Skeletal muscle tissue (tissue), 4 donors: ENCODE data around the gene TMIE. TPM values are rescaled to one million over a fixed set of nuclear protein-coding genes. Genes with fewer than 3 reads are reported as not detected.

Source experiments
- H3K27ac ChIP-seq: one replicate; pipeline ENCODE4 v1.7.0; 2013; ENCODE audit warnings: mild to moderate bottlenecking, low read depth, low read length, inconsistent platforms
- H3K27me3 ChIP-seq, 3 donors: one replicate each; pipeline ENCODE4 v1.7.0; 2013; ENCODE audit warnings: low read length in 3 of 3; ENCODE audit not compliant: control insufficient read depth in 3 of 3, insufficient read depth in 3 of 3
- H3K36me3 ChIP-seq, 3 donors: one replicate each; pipeline ENCODE4 v1.7.0; 2013; ENCODE audit warnings: low read length in 3 of 3; ENCODE audit not compliant: control insufficient read depth in 3 of 3, insufficient read depth in 3 of 3
- H3K4me1 ChIP-seq, 3 donors: one replicate each; pipeline ENCODE4 v1.7.0; 2013; ENCODE audit warnings: low read length in 3 of 3, mild to moderate bottlenecking in 3 of 3; ENCODE audit not compliant: control insufficient read depth in 3 of 3, insufficient read depth in 3 of 3
- H3K4me3 ChIP-seq, 3 donors: one replicate each; pipeline ENCODE4 v1.7.0; 2013; ENCODE audit warnings: low read length in 3 of 3
- H3K9ac ChIP-seq, 3 donors: one replicate each; pipeline ENCODE4 v1.7.0; 2013; ENCODE audit warnings: low read length in 3 of 3, mild to moderate bottlenecking in 3 of 3, moderate library complexity in 2 of 3, low read depth in 1 of 3
- H3K9me3 ChIP-seq, 3 donors: one replicate each; pipeline ENCODE4 v1.7.0; 2013; ENCODE audit warnings: low read length in 3 of 3; ENCODE audit not compliant: control insufficient read depth in 3 of 3
- total RNA-seq: library from RNA; depleted of rRNA; stranded (reverse); fragments of >200 nt; gene quantifications from one replicate; pipeline ENCODE4 v1.2.3, GENCODE V29; 2014
- donor health status: Osteomylitis.

Gene TMIE, protein sequence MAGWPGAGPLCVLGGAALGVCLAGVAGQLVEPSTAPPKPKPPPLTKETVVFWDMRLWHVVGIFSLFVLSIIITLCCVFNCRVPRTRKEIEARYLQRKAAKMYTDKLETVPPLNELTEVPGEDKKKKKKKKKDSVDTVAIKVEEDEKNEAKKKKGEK
- 1.0 TPM for total RNA-seq

DNA sequence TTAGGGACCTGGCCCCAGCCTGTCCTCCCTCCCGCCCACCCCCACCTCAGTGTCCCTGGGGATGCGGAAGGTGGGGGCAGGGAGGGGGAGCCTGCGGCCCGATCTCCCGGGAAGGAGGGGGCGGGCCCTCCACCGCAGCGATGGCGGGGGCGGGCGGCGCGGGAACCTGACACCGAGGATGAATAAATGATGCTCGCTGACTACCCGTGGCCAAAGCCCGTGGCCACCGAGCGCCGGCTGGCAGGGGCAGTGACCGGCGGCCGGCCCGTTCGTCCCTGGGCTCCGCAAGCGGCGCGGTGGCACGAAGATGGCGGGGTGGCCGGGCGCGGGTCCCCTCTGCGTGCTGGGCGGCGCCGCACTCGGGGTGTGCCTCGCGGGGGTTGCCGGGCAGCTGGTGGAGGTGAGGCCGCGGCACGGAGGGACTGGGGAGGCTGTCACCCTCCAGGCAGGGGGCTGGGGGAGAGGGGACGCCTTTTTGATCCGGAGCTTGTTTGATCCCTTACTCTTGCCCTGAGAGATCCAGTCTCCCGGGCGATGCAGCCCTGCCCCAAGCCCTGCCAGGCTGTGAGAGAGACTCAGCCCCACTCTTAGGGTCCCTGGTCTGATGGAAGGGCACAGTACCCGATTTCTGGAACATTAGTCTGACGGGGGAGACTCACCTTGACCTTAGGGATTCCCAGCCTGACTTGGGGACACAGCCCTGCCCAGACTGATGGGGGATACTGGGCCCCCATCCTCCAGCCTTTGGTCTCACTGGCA is at the start of gene TMIE:
TSS of gene TMIE (plus strand) at position 212 of the 759 bp plus-strand sequence. CDS start at position 308, 96 bp downstream.
- no peaks in the 10 kb centered on the region for H3K9me3 ChIP-seq
- no peak within 1 kb of the TSS for H3K27ac ChIP-seq
- H3K27me3 ChIP-seq: peaks cover 0 to 2% (median 0%) of the 10 kb centered on the region in 3 donors
- H3K4me3 ChIP-seq: peak within 1 kb of the TSS in 1 of 3 donors; percentile 49
- H3K9ac ChIP-seq: peak within 1 kb of the TSS in 2 of 3 donors; percentile 47 to 60
- H3K36me3 ChIP-seq: no peaks in the 10 kb centered on the region
- peaks cover 53 to 63% (median 53%) of the 10 kb centered on the region in 3 donors for H3K4me1 ChIP-seq

DNA sequence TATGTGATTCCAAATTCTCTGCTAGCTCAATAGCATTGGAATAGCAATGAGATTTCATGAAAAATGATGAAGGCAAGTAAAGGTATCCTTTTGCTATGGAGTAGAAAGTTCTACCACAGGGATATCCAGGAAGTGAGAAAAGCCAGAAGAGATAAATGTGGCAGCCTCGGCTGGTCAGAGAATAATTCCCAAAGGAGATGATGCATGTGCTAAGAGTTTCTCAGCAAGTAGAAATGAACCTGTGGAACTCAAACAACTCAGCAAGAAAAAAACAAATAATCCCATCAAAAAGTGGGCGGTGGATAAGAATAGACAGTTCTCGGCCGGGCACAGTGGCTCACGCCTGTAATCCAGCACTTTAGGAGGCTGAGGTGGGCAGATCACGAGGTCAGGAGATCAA is 45.9 kb upstream of the TMIE start:
- no peaks in the 10 kb centered on the region for H3K27me3 ChIP-seq
- H3K9me3 ChIP-seq: peaks cover 0 to 5% (median 2%) of the 10 kb centered on the region in 3 donors
- H3K4me1 ChIP-seq: peaks cover 0 to 4% (median 3%) of the 10 kb centered on the region in 3 donors
- no peak overlapping the region for H3K4me3 ChIP-seq
- H3K36me3 ChIP-seq: no peaks in the 10 kb centered on the region
- H3K27ac ChIP-seq: no peak overlapping the region
- H3K9ac ChIP-seq: no peak overlapping the region

DNA sequence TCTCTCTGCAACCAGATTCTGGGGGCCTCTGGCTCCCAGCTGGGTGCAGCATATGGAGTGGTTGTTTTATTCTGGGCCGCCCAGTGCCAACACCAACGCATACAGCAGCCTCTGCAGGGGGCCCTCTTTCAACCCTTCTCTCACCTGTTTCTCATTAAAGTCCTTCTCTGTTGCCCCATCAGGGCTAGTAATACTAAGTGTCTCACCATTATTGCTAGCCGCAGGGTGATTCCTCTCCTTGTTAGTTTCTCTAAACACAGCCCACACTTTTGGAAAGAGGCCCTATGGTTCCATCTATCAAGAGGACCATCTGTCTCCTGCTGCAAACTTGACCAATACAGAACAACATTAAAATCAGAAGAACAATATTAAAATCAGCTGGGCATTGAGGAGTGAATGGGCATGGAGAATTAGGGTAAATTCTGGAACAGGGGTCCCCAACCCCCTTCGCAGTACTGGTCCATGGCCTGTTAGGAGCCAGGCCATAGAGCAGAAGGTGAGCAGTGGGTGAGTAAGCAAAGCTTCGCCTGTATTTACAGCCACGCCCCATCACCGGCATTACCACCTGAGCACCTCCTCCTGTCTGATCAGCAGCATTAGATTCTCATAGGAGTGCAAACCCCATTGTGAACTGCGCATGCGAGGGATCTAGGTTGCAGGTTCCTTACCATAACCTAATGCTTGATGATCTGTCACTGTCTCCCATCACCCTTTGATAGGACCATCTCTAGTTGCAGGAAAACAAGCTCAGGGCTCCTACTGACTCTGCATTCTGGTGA is 44.2 kb upstream of the TMIE start:
- H3K27me3 ChIP-seq: no peaks in the 10 kb centered on the region
- H3K4me1 ChIP-seq: peaks cover 5 to 19% (median 15%) of the 10 kb centered on the region in 3 donors
- H3K9ac ChIP-seq: no peak overlapping the region
- no peak overlapping the region for H3K4me3 ChIP-seq
- H3K27ac ChIP-seq: no peak overlapping the region
- peaks cover 0 to 3% (median 2%) of the 10 kb centered on the region in 3 donors for H3K9me3 ChIP-seq
- H3K36me3 ChIP-seq: no peaks in the 10 kb centered on the region

DNA sequence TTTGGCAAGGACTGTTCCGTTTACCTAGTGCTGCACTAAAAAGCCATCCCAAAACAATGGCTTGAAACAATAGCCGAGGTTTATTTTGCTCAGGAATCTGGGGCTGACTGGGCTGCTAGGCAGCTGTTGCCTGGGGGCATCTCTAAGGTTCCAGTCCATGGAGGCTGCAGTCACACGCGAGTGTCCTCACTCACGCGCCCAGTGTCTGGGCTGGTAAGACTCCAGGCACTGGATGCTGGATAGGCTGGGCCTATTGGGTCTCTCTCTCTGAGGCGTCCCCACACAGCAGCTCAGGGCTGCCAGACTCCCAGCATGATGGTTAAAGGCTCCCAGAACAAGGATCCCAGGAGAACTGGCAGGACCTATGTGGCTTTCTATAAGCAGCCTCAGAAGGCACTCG is 41.9 kb upstream of the TMIE start:
- Histone ChIP-seq H3K4me3 (no peak overlapping the region), H3K27ac (no peak overlapping the region), H3K36me3 (no peaks in the 10 kb centered on the region), H3K4me1 (peaks cover 27 to 42% (median 39%) of the 10 kb centered on the region in 3 donors), H3K27me3 (no peaks in the 10 kb centered on the region), H3K9ac (no peak overlapping the region), H3K9me3 (no peaks in the 10 kb centered on the region)

DNA sequence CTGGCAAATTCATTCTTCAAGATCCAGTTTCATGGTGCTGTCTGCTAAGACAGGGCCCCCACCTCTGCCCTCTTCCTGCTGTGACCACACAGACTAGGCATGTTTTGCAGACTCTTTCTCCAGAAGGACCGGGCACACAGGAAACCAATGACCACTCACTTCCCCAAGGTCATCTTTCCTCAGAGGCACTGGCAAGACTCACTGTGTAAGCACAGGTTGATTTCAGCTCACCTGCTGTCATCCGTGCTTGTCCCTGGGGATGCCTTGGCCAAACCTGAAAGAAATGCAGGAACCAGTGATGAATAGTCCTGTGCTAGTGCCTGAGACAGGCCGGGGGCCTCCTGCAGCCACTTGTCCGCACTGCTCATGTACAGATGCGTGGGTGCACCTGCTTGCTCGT is 41.2 kb upstream of the TMIE start:
- H3K27ac ChIP-seq: no peak overlapping the region
- H3K27me3 ChIP-seq: no peaks in the 10 kb centered on the region
- peaks cover 32 to 49% (median 45%) of the 10 kb centered on the region in 3 donors for H3K4me1 ChIP-seq
- no peaks in the 10 kb centered on the region for H3K36me3 ChIP-seq
- H3K4me3 ChIP-seq: no peak overlapping the region
- no peak overlapping the region for H3K9ac ChIP-seq
- H3K9me3 ChIP-seq: no peaks in the 10 kb centered on the region

DNA sequence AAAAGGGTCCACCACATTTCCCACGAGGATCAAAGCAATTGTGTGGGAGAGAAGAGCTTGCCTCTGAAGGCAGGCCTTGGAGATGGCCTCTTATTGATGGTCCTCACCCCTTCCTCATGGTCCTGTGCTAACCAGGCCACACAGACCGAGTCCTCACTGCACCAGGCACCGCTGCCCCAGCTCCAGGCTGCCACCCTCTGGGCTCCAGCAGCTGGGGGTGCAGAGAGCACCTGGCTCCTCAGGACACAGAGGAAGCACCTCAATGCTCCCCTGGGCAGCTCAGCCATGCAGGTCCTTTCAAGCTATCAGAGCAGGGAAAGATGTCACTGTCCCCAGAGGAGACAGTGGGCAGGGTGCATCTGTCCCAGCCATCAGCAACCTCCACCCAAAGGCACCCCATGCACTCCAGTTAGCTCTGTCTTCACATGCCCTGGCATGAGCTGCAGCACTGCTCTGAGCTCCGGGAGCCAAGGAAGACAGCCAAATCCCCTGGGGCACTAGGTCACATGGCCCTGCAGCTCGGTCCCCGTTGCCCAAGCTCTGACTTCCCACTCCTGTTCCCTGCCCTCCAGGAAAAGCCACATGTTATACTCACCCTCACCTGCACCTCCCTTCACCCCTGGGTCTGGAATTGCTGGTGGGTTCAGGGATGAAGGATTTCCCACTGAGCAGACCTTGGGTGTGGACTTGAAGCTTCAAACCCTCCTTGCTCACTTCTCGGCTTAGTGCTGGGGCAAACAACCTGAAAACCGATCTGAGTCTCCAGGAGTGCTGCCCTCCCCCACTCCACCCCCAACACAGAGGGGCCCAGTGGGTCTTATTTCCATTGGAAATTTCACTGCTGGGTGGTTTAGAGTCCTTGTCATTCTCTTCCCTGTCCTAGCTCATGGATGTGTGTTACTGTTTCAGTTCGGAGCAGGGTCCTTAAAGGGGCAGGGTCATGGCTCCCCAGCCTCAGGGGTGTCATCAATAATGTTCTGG is 40.4 kb upstream of the TMIE start:
- Histone ChIP-seq H3K9ac (peak overlapping the region in 2 of 3 donors; percentile 30 to 45), H3K9me3 (no peaks in the 10 kb centered on the region), H3K36me3 (no peaks in the 10 kb centered on the region), H3K27ac (no peak overlapping the region), H3K27me3 (no peaks in the 10 kb centered on the region), H3K4me1 (peaks cover 32 to 49% (median 45%) of the 10 kb centered on the region in 3 donors), H3K4me3 (no peak overlapping the region)

DNA sequence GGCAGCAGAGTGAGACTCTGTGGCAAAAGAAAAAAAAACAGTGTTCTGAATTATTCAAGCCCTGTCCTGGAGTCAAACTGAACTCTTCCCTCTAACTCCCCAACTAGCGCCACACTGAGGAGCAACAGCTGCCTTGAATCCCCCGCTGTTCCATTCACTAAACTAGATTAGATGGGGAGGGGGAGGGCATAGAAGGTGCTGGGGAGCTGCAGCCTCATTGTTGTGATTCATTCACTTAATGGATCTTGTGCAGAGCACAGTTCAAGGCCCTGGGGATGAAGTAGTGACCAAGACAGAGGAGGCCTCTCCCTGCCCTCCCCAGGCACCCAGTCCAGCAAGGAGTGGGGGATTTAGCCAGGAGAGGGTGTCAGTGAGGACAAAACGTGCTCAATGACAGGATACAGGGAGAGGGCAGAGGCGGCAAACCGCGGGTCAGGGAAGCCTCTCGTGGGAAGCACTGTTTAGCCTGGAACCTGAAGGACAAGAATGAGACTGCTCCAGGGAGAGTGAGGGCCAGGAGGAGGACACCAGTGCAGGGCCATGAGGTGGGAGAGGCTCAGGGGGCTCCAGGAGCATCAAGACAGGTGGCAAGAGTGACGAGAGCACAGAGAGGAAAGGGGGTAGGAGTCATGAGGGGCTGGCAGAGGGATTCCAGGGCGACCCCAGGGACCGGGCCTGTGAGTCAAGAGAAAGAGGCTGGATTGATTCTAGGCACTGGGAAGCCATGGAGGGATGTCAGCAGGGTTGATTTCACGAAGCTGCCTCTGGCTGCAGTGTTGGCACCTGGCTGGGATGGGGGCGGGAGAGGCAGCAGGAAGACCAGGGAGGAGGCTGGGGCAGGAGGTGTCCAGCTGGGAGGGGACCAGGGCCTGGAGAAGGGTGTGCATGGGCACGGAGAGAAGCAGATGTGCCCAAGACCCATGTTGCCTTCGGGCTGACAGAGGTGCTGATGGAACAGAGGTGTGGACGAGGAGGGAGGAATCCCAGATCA is 39.1 kb upstream of the TMIE start:
- H3K27ac ChIP-seq: no peak overlapping the region

DNA sequence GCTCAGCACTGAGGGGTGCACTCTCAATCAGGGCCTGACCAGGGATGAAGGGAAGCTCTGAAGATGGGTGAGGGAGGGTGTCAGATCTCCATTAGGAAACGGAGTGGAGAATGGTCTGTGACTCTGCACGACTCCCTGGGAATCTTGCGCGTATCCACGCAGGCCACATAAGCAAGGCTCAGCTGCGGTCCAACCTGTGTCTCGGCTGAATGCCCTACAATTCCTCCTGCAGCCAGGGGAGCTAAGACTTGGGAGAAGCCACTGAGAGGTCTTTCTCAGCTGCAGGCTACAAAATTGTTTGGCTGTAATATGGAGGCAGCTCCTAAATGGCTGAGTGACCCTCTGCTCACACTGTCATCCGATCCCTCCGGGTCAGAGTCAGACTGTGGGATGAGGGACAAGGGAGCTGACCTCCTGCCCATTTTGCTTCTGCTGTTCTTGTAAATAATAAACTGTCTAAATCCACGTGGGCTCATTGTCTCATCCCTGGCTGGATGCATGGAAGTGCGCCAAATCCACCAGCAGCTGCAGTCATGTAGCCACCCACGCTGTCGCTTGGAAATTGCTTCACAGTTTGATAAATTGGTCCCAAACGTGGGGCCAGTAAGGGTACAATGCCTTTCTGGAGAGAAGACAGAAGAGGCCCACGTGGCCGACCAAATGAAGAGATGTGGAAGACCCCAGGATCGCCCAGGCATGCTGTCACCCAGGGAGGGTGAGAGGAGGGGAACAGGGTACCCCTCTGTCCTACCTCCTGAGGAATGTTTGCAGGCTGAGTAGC is 38.2 kb upstream of the TMIE start:
- Histone ChIP-seq H3K27me3 (no peaks in the 10 kb centered on the region), H3K27ac (peak overlapping the region; percentile 20), H3K4me3 (peak overlapping the region in 1 of 3 donors; percentile 35), H3K9me3 (no peaks in the 10 kb centered on the region), H3K9ac (no peak overlapping the region), H3K4me1 (peaks cover 32 to 49% (median 45%) of the 10 kb centered on the region in 3 donors), H3K36me3 (no peaks in the 10 kb centered on the region)

More for the DNA sequence above, 39.1 kb upstream of the TMIE start:
- H3K27me3 ChIP-seq: no peaks in the 10 kb centered on the region
- no peak overlapping the region for H3K9ac ChIP-seq
- no peaks in the 10 kb centered on the region for H3K9me3 ChIP-seq
- H3K36me3 ChIP-seq: no peaks in the 10 kb centered on the region
- peaks cover 32 to 49% (median 45%) of the 10 kb centered on the region in 3 donors for H3K4me1 ChIP-seq
- no peak overlapping the region for H3K4me3 ChIP-seq
